ENCODE data around the gene ADGRF3.
"Not testable (repeated sequence)": the region's sequence is repeated elsewhere in the genome, so short reads cannot be mapped to it uniquely, and the experiment has no call there.

DNA sequence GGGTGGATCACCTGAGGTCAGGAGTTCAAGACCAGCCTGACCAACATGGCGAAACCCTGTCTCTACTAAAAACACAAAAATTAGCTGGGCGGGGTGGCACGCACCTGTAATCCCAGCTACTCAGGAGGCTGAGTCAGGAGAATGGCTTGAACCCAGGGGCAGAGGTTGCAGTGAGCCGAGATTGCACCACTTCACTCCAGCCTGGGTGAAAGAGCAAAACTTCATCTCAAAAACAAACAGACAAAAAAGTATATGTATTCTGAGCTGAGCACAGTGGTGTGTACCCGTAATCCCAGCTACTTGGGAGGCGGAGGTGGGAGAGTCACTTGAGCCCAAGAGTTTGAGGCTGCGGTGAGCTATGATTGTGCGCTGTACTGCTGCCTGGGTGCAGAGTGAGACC is 15.3 kb downstream of the ADGRF3 start:
- TF ChIP-seq POLR2AphosphoS5, POLR2A (IDR thresholded peaks at IDR 0.05; ENCODE audit: low read depth, low read length): not testable (repeated sequence)

Measured in GM12892 (cell line).